CD4-positive, alpha-beta memory T cell (primary cell): ENCODE results near the gene ZNF761. TPM values are rescaled to one million over a fixed set of nuclear protein-coding genes. Genes with fewer than 3 reads are reported as not detected.

Source experiments
- CTCF ChIA-PET: fragments of 350-600 bp; sonication (Branson Sonifier 250); formaldehyde crosslinking; loops from one replicate; lab custom pipeline; 2021; ENCODE audit warnings: inconsistent platforms; ENCODE audit not compliant: partially characterized antibody; lab: Charles Lee
- POLR2A ChIA-PET: fragments of 350-600 bp; sonication (Branson Sonifier 250); formaldehyde crosslinking; loops from one replicate; lab custom pipeline; 2021; ENCODE audit not compliant: partially characterized antibody; lab: Charles Lee
- DNase-seq, 5 donors: peaks; one replicate each; pipeline versions ENCODE4 v3.0.0 to v3.0.0-alpha.2; 2020 to 2022; ENCODE audit warnings: mixed read lengths in 1 of 5
- H3K27ac ChIP-seq: one replicate; pipeline ENCODE4 v1.7.0; 2013; ENCODE audit warnings: low read depth, low read length
- H3K27me3 ChIP-seq: 2 replicates; pipeline ENCODE4 v1.7.0; 2013; ENCODE audit warnings: mild to moderate bottlenecking, low read length, moderate library complexity; ENCODE audit not compliant: insufficient read depth
- H3K36me3 ChIP-seq: 2 replicates; pipeline ENCODE4 v1.7.0; 2013; ENCODE audit warnings: mild to moderate bottlenecking, low read length, moderate library complexity; ENCODE audit not compliant: insufficient read depth
- H3K4me1 ChIP-seq: 2 replicates; pipeline ENCODE4 v1.7.0; 2013; ENCODE audit warnings: mild to moderate bottlenecking, low read length, moderate library complexity; ENCODE audit not compliant: insufficient read depth
- H3K4me3 ChIP-seq, 2 donors: one replicate each; pipeline ENCODE4 v1.7.0; 2013; ENCODE audit warnings: low read length in 2 of 2, mild to moderate bottlenecking in 1 of 2
- H3K9me3 ChIP-seq, 2 donors: one replicate each; pipeline ENCODE4 v1.7.0; 2013; ENCODE audit warnings: low read length in 2 of 2, control low read depth in 1 of 2; ENCODE audit not compliant: control insufficient read depth in 1 of 2
- H3K27ac Mint-ChIP-seq, 7 donors: one replicate each; pipeline ENCODE4 v1.8.0; 2020 to 2021; ENCODE audit warnings: mixed read lengths in 7 of 7, mild to moderate bottlenecking in 6 of 7, inconsistent platforms in 3 of 7, moderate library complexity in 3 of 7
- H3K27me3 Mint-ChIP-seq, 2 donors: one replicate each; pipeline ENCODE4 v1.8.0; 2020 to 2021; ENCODE audit warnings: mixed read lengths in 2 of 2
- H3K36me3 Mint-ChIP-seq, 2 donors: one replicate each; pipeline ENCODE4 v1.8.0; 2020 to 2021; ENCODE audit warnings: mixed read lengths in 2 of 2, inconsistent platforms in 1 of 2, mild to moderate bottlenecking in 1 of 2
- H3K4me1 Mint-ChIP-seq, 4 donors: one replicate each; pipeline ENCODE4 v1.8.0; 2020 to 2021; ENCODE audit warnings: mixed read lengths in 4 of 4, mild to moderate bottlenecking in 1 of 4
- H3K4me3 Mint-ChIP-seq, 8 donors: one replicate each; pipeline ENCODE4 v1.8.0; 2020 to 2021; ENCODE audit warnings: mixed read lengths in 8 of 8, mild to moderate bottlenecking in 7 of 8, moderate library complexity in 6 of 8, inconsistent platforms in 3 of 8
- H3K9me3 Mint-ChIP-seq, 8 donors: one replicate each; pipeline ENCODE4 v1.8.0; 2020 to 2021; ENCODE audit warnings: mixed read lengths in 8 of 8, mild to moderate bottlenecking in 5 of 8, inconsistent platforms in 3 of 8, moderate library complexity in 1 of 8
- intact Hi-C: fragments of 100-400 bp; cut with micrococcal nuclease; formaldehyde crosslinking; loops from one replicate; pipeline ENCODE4 v1.15.1; 2023
- polyA plus RNA-seq, 2 donors: library from polyadenylated mRNA; unstranded; fragments of 300-500 nt; fragmentation: Illumina TruSeq; gene quantifications; one replicate each; pipeline ENCODE4 v1.2.3, GENCODE V29; 2021
- total RNA-seq, 2 experiments: library from RNA; stranded (reverse); gene quantifications; one replicate each; pipeline ENCODE4 v1.2.3, GENCODE V29; 2021

Gene ZNF761
- total RNA-seq (10 to 100 TPM; 18.3 to 20.2 TPM), polyA plus RNA-seq (10 to 100 TPM; 11.2 to 11.4 TPM)

GRCh38 chr19:53431399-53432087, at the start of gene ZNF761:
TSS of gene ZNF761 (plus strand) at chr19:53431984. CDS start at chr19:53447269, 15,285 bp downstream.
- POLR2A ChIA-PET, result no interaction called here
- Histone ChIP-seq H3K27ac (peak within 1 kb of the TSS; percentile 68), H3K4me3 (peak within 1 kb of the TSS; percentile 77 to 80), H3K9me3 (no peaks in the 10 kb centered on the region), H3K4me1 (peaks cover 15% of the 10 kb centered on the region), H3K36me3 (peaks cover 14% of the 10 kb centered on the region), H3K27me3 (no peaks in the 10 kb centered on the region)
- peaks cover 17 to 45% (median 30%) of the 10 kb centered on the region in 4 donors for H3K4me1 Mint-ChIP-seq
- intact Hi-C loops, result loop anchor here (1.0 to 5.0 kb wide), 7 partner anchors 36 to 771 kb away; partner anchors contain the start of genes RPS9, ZNF525, ZNF765 and ZNF813
- H3K36me3 Mint-ChIP-seq, result peaks cover 31 to 36% of the 10 kb centered on the region in 2 donors
- peak; percentile 95 to 99 (median 97) for DNase-seq
- H3K27ac Mint-ChIP-seq, result peak within 1 kb of the TSS; percentile 92 to 99 (median 97)
- no peaks in the 10 kb centered on the region for H3K27me3 Mint-ChIP-seq
- CTCF ChIA-PET, result interaction anchor here (1.6 kb wide), 1 partner anchor 236 kb away, joined by 3 read pairs; no protein-coding TSS in a partner anchor
- H3K4me3 Mint-ChIP-seq, result peak within 1 kb of the TSS; percentile 97 to 100 (median 98)
- H3K9me3 Mint-ChIP-seq, result peaks cover 0 to 12% (median 9%) of the 10 kb centered on the region in 8 donors

DNA sequence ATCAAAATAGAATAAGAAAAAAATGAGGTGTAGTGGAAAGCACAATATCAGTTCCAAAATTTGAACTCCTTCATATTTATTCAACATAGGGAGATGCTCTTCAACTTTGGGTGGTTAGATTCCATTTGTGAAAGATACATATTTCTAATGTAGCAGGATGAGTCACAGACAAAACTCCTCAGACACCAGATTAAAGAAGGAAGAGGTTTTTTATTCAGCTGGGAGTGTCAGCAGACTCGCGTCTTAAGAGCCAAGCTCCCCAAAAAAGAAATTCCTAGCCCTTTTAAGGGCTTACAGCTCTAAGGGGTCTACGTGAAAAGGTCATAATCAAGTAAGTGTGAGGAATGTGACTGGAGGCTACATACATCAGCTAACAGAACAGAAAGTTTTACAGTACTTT, 43.6 kb upstream of the ZNF761 start:
- Mint-ChIP-seq H3K36me3 (peaks cover 41% of the 10 kb centered on the region in 2 donors), H3K9me3 (peaks cover 5 to 87% (median 73%) of the 10 kb centered on the region in 8 donors), H3K27me3 (no peaks in the 10 kb centered on the region), H3K27ac (no peak overlapping the region), H3K4me3 (no peak overlapping the region), H3K4me1 (peaks cover 0 to under 1% (median 0%) of the 10 kb centered on the region in 4 donors)
- Histone ChIP-seq H3K4me1 (no peaks in the 10 kb centered on the region), H3K27ac (no peak overlapping the region), H3K27me3 (no peaks in the 10 kb centered on the region), H3K36me3 (no peaks in the 10 kb centered on the region), H3K9me3 (peaks cover 7 to 17% of the 10 kb centered on the region in 2 donors), H3K4me3 (no peak overlapping the region)
- ChIA-PET CTCF (interaction anchor here (1.8 kb wide), 1 partner anchor 37 kb away, joined by 4 read pairs; no protein-coding TSS in a partner anchor), POLR2A (no interaction called here)
- intact Hi-C loops, result no loop called here
- DNase-seq, result no peak

DNA sequence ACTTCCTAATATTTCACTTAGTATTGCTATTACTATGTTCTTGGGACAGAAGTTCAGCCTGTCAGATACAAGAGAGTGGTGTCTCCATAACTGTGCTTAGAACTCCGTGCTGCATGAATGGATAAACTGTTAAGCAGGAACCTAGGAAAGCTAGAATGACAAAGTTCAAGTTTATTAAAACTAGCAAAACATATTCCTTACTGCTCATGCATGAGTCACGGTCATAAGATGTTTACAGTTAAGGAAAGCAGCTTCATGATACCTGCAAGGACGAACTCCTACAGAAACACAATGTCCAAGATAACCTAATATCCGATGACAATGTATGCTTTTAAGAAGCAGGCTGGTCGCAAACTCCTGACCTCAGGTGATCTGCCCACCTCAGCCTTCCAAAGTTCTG, 42.9 kb upstream of the ZNF761 start:
- H3K4me3 Mint-ChIP-seq, result no peak overlapping the region
- Histone ChIP-seq H3K9me3 (peaks cover 0 to 10% of the 10 kb centered on the region in 2 donors), H3K4me3 (no peak overlapping the region), H3K27me3 (no peaks in the 10 kb centered on the region), H3K4me1 (no peaks in the 10 kb centered on the region), H3K27ac (no peak overlapping the region), H3K36me3 (no peaks in the 10 kb centered on the region)
- H3K9me3 Mint-ChIP-seq, result peaks cover 5 to 83% (median 65%) of the 10 kb centered on the region in 8 donors
- ChIA-PET POLR2A (no interaction called here), CTCF (interaction anchor here (1.8 kb wide), 1 partner anchor 36 kb away, joined by 4 read pairs; no protein-coding TSS in a partner anchor)
- peaks cover 0 to 7% (median 1%) of the 10 kb centered on the region in 4 donors for H3K4me1 Mint-ChIP-seq
- peaks cover 34 to 35% of the 10 kb centered on the region in 2 donors for H3K36me3 Mint-ChIP-seq
- H3K27me3 Mint-ChIP-seq, result no peaks in the 10 kb centered on the region
- no peak overlapping the region for H3K27ac Mint-ChIP-seq
- intact Hi-C loops, result no loop called here
- DNase-seq, result no peak

- Histone ChIP-seq H3K27me3 (no peaks in the 10 kb centered on the region), H3K27ac (no peak overlapping the region), H3K4me3 (no peak overlapping the region), H3K9me3 (peaks cover 0 to 7% of the 10 kb centered on the region in 2 donors), H3K36me3 (no peaks in the 10 kb centered on the region), H3K4me1 (peaks cover 3% of the 10 kb centered on the region)
- intact Hi-C loops, result no loop called here
- CTCF ChIA-PET, result interaction anchor here (1.8 kb wide), 1 partner anchor 36 kb away, joined by 4 read pairs; no protein-coding TSS in a partner anchor
- Mint-ChIP-seq H3K27me3 (no peaks in the 10 kb centered on the region), H3K36me3 (peaks cover 31 to 33% of the 10 kb centered on the region in 2 donors), H3K4me3 (no peak overlapping the region), H3K4me1 (peaks cover 1 to 10% (median 2%) of the 10 kb centered on the region in 4 donors), H3K9me3 (peaks cover 5 to 77% (median 59%) of the 10 kb centered on the region in 8 donors), H3K27ac (no peak overlapping the region)
- DNase-seq, result no peak
- POLR2A ChIA-PET, result no interaction called here
Observed at GRCh38 chr19:53389571-53389970, 42.2 kb upstream of the ZNF761 start.

GRCh38 chr19:53389978-53390377, 41.8 kb upstream of the ZNF761 start:
- H3K9me3 ChIP-seq, result peaks cover 0 to 7% of the 10 kb centered on the region in 2 donors
- no peak overlapping the region for H3K27ac Mint-ChIP-seq

DNA sequence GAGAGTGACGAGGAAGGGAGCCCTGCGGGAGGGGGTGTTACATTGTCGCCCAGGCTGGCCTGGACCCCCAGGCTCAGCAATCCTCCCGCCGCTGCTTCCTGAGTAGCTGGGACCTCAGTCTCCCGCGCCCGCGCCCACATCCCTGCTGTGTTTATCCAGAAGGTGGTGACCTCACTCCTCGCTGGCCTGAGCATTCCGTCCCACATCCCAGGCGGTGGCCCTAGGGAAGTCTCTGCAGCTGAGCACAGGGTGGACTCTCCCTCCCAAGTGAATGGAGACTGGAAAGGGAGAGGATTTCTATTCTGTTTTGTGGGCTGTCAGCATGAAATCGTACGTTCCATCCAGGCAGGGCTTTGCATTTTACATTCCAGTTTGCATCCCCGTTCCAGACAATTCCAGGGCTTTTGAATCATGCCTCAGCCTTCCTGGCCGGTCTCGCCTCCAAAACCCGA, 37.2 kb upstream of the ZNF761 start:
- peak overlapping the region; percentile 92 to 99 (median 98) for H3K4me3 Mint-ChIP-seq
- H3K9me3 Mint-ChIP-seq, result peaks cover 2 to 29% (median 16%) of the 10 kb centered on the region in 8 donors
- peak overlapping the region; percentile 75 for H3K27ac ChIP-seq
- POLR2A ChIA-PET, result interaction anchor here (0.6 to 1.9 kb wide), 5 partner anchors 62 to 1025 kb away, joined by 3 to 9 read pairs (median 3); partner anchors contain the start of genes PRPF31, TFPT, ZNF347 and ZNF845
- H3K4me1 Mint-ChIP-seq, result peaks cover 16 to 41% (median 26%) of the 10 kb centered on the region in 4 donors
- H3K27me3 Mint-ChIP-seq, result no peaks in the 10 kb centered on the region
- H3K36me3 Mint-ChIP-seq, result peaks cover 14 to 29% of the 10 kb centered on the region in 2 donors
- peaks cover 6% of the 10 kb centered on the region for H3K36me3 ChIP-seq
- peaks cover 20% of the 10 kb centered on the region for H3K4me1 ChIP-seq
- intact Hi-C loops, result loop anchor here (2.0 to 10.0 kb wide), 2 partner anchors 62 to 200 kb away; partner anchors contain the start of genes ZNF665 and ZNF845
- H3K4me3 ChIP-seq, result peak overlapping the region; percentile 47 to 70
- no peaks in the 10 kb centered on the region for H3K9me3 ChIP-seq
- no peak for DNase-seq
- H3K27me3 ChIP-seq, result no peaks in the 10 kb centered on the region
- CTCF ChIA-PET, result no interaction called here
- H3K27ac Mint-ChIP-seq, result peak overlapping the region; percentile 91 to 98 (median 96)

More at GRCh38 chr19:53389978-53390377, 41.8 kb upstream of the ZNF761 start:
- H3K27ac ChIP-seq, result no peak overlapping the region
- no peaks in the 10 kb centered on the region for H3K36me3 ChIP-seq
- CTCF ChIA-PET, result no interaction called here
- H3K4me3 ChIP-seq, result no peak overlapping the region
- POLR2A ChIA-PET, result no interaction called here
- H3K36me3 Mint-ChIP-seq, result peaks cover 27 to 32% of the 10 kb centered on the region in 2 donors
- H3K27me3 Mint-ChIP-seq, result no peaks in the 10 kb centered on the region
- H3K4me3 Mint-ChIP-seq, result no peak overlapping the region
- peaks cover 5% of the 10 kb centered on the region for H3K4me1 ChIP-seq
- intact Hi-C loops, result loop anchor here (10.0 kb wide), 1 partner anchor 195 kb away; the partner anchor contains the start of gene ZNF665
- no peak for DNase-seq
- H3K9me3 Mint-ChIP-seq, result peaks cover 5 to 73% (median 55%) of the 10 kb centered on the region in 8 donors
- H3K27me3 ChIP-seq, result no peaks in the 10 kb centered on the region
- peaks cover 5 to 14% (median 5%) of the 10 kb centered on the region in 4 donors for H3K4me1 Mint-ChIP-seq
